Activated CD8-positive, alpha-beta memory T cell treated with anti-CD3 and anti-CD28 coated beads for 36 hours (primary cell): ENCODE measurements around the gene NCAM2. TPM values are rescaled to one million over a fixed set of nuclear protein-coding genes. Genes with fewer than 3 reads are reported as not detected.

ENCODE experiments used
- CTCF ChIA-PET: fragments of 350-600 bp; sonication (Branson Sonifier 250); formaldehyde crosslinking; loops from one replicate; lab custom pipeline; 2021; ENCODE audit warnings: antibody characterized with exemption; lab: Charles Lee
- POLR2A ChIA-PET: fragments of 350-600 bp; sonication (Branson Sonifier 250); formaldehyde crosslinking; loops from one replicate; lab custom pipeline; 2021; ENCODE audit warnings: antibody characterized with exemption; lab: Charles Lee
- total RNA-seq, 2 experiments: library from RNA; stranded (reverse); gene quantifications; one replicate each; pipeline ENCODE4 v1.2.3, GENCODE V29; 2021

NCAM2 gene
- total RNA-seq, 2 experiments from 2014 or later, result not detected

DNA sequence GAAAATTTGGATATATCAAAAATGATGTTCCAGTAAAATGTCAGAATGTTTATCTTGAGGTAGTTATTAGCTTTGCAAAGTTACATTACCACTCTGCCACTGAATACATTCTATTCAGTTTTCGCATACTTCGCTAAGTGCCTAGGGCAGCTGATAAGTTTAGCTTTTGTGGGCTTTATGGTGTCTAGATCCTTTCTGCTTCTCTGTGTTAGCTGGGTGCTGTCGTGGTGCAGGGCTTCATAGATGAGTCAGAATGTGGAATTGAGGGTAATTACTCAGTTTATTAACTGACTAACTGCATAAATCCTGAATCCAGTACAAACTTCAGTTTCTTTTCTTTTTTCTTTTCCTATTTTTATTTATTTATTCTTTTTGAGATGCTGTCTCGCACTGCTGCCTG lies 21.5 kb downstream of the NCAM2 start:
- CTCF ChIA-PET, result interaction anchor here (1.1 kb wide), 1 partner anchor 103 kb away, joined by 3 read pairs; no protein-coding TSS in a partner anchor
- POLR2A ChIA-PET, result no interaction called here

DNA sequence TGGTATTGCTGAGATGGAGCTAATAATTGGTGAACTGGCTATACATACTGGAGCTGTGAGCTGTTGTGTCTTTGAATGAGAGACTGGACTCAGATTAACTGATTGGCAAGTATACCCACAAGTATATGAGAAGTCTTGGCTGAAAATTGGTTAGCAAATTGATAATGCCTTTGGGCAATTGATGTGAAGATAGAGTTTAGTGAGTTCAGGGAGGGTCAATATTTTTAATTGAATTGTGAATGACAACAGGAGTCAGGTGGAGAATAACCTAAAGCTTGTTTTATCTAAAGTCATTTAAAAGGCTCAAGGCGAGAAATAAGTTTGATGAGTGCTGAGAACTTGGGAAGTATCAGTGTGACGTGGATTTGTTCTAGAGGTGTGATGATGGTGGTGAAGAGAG lies 27.5 kb downstream of the NCAM2 start:
- ChIA-PET CTCF (no interaction called here), POLR2A (no interaction called here)

DNA sequence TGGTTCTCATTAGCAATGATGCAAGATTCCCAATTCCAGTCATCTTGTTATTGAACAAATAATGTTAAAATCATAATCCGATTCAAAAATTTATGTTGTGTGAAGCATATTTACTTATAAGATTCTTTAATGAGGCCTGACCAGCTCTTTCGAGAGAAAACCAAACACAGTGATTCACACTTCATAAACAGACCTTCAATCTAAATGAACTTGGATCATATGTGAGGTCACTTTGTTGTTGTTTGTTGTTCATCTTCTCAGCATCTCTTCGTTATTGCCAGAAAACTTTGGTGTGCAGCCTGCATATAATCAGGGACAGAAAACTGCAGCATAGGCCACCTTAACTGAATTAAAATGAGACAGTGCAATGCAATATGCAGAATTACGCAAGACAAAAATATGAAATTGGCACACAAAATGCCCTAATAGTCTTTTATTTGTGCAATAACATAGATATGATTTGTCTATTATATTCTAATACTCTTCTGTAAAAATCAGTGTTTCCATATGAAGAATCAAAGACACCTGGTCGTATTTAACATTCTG lies 30.1 kb downstream of the NCAM2 start:
- ChIA-PET POLR2A (no interaction called here), CTCF (no interaction called here)

DNA sequence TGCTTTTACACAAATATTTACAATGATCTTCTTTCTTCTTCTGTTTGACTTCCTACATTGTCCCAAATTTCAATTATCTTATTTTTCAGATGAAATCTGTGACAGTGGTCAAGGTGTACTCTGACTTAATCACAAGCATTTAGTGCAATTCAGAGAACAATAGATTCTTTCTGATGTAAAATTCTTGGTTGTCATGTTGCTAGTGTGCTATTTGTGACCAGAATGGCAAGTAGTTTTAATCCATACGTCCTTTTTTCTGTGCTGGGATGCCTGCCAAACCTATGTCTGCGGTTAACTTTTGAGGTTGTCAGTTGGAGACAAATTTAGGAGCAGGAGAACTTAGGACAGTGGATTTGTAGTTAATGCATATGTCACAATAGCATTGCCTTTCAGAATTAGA lies 31.0 kb downstream of the NCAM2 start:
- POLR2A ChIA-PET, result no interaction called here
- CTCF ChIA-PET, result no interaction called here

DNA sequence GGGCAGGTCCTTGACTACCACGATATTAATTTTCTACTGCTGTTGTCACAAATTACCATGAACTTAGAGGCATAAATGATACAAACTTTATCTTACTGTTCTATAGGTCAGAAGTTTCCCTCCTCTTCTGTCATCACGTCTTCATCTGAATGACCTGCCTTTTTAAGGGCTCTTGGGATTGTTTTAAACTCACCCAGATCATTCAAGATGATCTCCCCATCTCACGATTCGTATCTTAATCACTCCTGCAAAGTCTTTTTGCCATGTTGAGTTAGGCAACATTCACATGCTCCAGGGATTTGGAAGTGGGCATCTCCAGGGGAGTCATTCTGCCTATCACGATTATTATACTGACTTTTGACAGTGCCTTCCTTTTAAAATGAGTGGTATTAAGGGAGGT lies 32.1 kb downstream of the NCAM2 start:
- CTCF ChIA-PET, result no interaction called here

DNA sequence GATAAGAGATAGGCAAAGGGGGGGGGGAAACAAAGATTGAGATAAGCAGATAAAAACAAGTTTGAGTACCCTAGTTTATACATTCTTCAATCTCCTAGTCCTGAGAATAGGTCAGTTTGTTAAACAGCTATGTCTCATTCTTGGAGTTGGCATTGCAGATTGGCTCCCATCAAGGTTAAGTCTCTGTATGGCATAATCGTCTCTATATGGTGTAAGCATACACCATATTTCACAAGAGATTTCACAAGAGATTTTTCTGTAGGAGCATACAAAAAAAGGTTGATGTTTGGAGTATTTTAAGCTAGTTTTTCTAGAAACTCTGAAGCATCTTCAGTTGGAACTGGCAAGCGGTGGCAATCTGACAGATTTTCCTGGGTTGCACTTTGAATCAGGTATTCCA lies 35.8 kb downstream of the NCAM2 start:
- ChIA-PET CTCF (interaction anchor here (0.6 kb wide), 1 partner anchor 8 kb away, joined by 3 read pairs; no protein-coding TSS in a partner anchor), POLR2A (no interaction called here)

More for the DNA sequence above, 32.1 kb downstream of the NCAM2 start:
- POLR2A ChIA-PET, result no interaction called here

DNA sequence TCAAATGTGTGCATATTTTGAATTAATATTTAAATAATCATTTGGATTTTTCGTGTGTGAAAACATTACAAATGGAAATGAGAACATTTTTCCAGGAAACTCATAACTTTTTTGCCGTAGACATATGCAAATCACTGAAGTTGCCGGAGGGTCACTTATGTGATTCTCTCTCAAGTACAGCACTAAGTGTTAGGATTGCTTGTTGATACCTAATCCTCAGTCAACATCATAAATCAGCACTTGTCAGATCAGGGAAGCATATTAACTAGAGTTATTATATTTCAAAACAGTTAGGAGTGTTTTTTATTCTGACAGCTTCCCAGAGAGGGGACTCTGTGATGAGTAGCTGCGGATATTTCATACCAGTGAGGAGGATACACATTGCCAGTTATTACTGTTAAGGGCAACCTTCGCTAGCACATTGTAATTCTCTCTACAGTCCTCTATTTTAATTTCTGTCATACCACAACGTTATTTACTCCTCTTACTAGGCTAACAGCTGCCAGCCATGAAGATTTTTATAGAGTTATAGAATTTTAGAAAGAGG lies 41.5 kb downstream of the NCAM2 start:
- CTCF ChIA-PET, result no interaction called here
- POLR2A ChIA-PET, result no interaction called here

DNA sequence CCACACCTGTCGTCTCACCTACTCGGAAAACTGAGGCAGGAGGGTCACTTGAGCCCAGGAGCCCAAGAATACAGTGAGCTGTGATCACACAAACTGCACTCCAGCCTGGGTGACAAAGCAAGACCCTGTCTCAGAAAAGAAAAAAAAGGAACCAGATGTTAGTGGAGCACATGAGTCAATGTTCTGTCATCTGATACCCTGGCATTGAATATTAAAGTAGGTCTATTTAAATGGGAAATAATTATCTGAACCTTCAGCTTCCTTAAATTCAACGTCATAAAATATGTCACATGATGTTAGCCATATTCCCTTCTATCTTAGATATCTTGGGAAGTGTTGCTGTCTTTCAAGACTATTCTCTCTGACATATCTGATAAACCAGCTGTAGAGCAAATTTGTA lies 47.3 kb downstream of the NCAM2 start:
- ChIA-PET CTCF (no interaction called here), POLR2A (no interaction called here)

DNA sequence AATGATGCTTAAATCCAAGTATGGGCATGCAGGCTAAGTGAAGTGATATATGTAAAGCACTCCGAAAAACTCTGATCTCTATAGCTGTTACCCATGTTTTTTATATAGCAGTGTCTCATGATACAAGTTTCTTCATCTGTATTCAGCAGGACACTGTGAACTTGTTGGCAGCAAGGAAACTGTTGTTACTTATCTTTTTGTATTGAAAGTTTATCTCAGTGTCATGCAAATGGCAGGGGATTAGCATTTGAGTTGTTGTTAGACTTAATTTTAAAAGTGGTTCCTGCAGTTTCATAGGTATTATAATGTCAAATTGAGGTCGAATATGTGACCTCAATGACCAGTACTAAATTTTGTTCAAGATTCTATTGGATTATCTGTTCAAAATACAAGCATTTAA lies 47.9 kb downstream of the NCAM2 start:
- CTCF ChIA-PET, result no interaction called here
- POLR2A ChIA-PET, result no interaction called here

DNA sequence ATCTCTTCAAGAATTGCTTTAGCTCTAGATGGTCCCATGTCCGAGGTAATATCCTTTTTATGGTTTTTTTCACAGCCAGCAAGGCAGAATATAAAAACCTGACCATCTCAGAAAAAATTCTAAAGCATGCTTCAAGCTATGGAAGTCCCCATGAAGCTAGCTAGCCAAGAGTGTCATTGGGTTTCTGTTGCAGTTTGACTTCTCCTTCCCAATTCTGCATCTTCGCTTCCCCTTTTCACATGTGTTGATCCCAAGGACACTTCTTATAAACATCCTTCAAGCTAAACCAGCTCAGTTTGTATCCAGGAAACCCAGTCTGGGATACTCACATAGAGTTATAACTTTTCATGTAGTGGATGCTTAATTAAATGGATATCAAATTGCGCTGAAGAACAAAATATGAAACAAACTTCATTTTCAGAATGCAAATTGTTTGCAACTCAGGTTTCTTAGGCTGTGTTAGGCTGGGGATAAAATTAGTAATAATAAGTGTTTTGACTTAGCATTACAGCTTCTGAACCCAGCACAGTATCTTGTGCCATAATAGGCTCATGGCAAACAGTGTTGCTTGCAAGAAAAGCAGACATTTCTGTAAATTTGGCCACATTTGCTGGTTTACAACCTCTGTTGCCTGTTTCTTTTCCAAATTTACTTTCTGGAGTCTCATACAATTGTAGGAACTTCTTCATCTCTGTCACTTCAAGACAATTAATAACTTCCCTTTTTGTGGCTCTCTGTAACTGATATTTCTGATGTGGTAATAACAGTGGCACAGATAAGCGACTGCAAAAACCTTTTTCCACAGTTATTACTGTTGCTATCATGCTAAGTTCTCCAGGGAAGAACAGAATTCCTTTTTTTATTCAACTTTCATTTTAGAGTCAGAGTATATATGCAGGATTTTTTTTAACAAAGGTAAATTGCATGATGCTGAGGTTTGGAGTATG lies 53.2 kb downstream of the NCAM2 start:
- POLR2A ChIA-PET, result no interaction called here

DNA sequence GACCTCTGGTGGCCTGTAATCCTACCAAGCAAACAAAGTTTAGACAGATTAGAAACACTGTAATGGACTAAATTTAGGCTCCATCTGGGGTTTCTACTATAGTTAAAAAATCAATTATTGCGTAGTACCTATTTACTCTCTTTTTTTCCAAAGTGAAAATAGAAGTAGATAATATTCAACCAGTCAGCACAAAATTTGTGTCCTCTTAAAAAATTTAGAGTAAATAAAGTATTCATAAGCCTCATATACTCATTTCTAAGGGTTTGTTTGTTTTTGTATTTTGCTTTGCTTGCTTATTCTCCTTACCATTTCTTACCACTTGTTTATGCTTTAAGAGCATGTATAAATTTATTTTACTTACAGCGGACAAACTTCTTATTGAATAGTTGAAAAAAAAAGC lies 54.5 kb downstream of the NCAM2 start:
- ChIA-PET CTCF (no interaction called here), POLR2A (no interaction called here)

More for the DNA sequence above, 53.2 kb downstream of the NCAM2 start:
- CTCF ChIA-PET, result no interaction called here

DNA sequence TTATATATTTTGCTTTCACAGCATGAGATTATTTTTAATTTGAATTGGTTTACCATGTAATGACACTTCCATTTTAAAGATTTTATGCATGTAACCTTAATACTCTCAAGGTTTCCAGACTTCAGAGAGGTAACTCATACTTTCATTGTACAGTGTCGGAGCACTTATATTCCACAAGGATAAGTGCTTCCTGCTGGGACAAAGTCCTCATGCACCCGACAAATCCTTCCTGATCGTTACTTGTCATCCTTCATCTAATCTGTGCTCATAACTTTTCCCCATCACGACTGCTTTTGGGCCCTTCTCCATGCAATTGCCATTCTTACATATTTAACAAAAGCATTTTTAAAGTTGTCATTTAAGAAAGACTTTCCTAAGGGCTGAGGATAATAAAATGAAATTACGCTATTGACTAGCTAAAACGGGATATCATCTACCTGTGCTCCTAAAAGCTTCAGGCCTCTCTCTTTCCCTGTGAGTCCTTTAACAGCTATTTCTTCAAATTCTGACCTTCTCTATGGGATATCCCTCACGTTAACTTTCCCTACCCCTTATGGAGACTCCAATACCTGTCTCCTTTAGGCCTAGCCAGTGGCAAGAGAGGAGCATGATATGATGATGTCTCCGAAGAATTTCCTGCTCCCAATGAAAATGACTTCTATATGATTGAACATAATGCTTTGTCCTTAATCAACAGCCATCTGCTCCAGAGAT lies 59.3 kb downstream of the NCAM2 start:
- ChIA-PET POLR2A (no interaction called here), CTCF (no interaction called here)

DNA sequence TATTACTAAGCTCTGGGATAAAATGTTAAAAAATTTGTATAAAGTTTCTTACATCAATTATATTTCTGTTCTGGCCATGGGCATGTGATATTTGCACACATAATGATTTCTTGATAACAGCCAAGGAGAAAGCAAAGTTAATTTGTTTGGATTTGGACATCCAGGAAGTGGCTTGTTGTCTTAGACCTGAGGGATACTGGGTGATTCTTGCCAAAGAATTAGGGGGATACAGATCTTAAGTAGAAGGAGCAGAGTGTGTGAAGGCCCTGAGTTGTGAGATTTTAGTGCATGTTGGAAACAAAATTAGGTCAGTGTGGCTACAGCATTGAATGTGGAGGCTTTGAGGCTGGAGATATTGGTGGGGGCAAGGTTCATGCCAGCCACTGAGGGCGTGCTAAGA lies 65.6 kb downstream of the NCAM2 start:
- ChIA-PET POLR2A (no interaction called here), CTCF (no interaction called here)

DNA sequence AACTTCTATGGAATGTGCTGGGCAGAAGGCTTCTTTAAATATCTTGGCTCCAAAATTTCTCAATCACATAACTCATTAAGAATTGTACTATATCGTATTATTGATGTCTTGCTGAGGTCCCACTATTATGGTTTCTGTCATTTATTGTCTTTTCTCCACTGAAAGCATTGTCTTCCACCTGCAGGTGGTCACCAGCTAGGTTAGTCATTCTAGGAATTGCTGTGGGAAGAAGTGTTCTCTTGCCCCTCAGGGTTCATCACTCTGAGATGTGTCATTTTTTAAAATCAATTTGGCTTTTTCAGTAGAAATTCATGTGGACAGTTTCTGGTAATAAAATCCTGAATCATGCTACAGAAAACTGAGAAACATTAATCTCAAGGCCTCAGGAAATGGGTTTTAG lies 66.1 kb downstream of the NCAM2 start:
- CTCF ChIA-PET, result no interaction called here
- POLR2A ChIA-PET, result no interaction called here

DNA sequence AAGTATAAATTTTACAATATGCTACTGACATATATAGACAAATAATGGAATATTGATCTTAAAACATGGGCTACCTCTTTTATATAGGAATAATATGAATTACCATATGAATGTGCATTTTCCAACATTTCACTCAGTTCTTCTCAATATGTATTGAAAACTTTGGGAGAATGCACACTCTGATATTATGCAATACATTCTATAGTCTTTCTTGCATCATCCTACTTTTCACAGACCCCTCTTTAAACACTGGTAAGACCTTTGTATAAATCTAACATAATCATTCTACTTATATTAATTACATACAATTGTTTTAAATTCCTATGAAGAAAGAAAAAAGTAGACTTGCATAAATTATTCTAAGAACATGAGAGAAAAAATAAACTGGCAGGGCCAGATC lies 69.2 kb downstream of the NCAM2 start:
- POLR2A ChIA-PET, result no interaction called here
- CTCF ChIA-PET, result no interaction called here

DNA sequence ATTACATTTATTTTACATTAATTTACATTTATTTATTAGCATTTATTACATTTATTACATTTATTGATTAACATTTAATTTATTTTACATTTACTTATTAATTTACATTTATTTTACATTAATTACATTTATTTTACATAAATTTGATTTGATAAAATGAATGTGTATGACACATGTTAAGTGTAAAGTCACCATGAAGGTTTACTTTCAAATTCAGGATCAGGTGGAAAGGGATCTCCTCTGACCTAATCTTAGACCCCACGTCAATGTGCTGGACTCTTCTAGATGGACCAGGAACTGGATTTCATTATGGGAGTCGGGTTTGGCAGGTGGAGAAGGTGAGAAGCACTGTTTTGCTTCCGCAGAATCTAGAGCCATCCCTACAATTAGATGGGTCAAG lies 76.1 kb downstream of the NCAM2 start:
- ChIA-PET POLR2A (no interaction called here), CTCF (no interaction called here)

DNA sequence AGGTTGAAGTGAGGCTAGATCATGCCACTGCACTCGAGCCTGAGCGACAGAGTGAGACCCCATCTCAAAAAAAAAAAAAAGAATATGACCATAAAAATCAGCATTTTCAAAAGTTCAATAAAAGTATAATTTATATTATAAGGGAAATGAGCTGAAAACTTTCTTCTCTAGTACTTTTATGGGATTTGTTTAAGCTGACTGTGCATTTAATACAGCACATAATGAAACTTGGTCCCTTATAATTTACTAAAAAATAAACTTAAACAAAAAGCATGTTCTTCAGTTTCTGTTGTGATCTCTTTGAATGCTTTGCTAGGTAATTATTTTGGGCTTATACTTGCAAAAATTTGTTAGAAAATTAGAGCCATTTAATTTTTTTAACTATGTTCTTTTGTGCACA lies 77.8 kb downstream of the NCAM2 start:
- CTCF ChIA-PET, result no interaction called here
- POLR2A ChIA-PET, result no interaction called here

DNA sequence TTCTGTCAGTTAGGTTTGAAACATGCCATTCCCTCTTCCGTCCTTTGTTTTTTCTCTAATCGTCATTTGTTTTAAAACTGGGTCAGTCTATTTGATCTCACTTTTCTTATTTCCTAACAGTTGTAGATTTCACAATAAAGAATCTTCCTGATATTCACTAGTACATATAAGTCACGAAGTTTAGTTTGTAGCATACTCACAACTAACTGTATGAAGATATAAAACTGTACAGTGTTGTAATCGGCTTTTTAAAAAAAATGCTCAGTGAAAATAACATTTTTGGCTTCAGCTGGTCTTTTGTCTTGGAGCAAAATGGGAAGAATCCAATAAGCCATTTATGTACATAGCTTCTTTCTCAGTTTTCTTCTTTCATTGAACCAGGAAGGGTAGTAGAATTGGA lies 78.3 kb downstream of the NCAM2 start:
- CTCF ChIA-PET, result no interaction called here

DNA sequence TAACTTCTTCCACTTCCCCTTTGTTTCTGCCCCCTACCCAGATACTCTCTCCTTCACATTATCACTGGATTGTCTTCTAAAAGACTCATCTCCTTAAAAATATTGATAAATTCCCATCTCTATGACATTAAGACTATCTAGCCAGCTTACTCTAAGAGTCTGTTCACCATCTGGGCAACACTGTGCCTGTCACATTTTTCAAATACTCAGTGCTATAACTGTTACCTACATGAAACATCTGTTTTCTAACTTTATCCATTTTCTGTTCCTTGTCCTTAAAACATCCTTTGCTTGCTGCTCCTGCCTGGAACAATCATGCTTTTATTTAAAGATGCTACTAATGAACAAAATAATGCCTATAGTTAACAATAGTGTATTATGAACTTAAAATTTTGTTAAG lies 81.4 kb downstream of the NCAM2 start:
- ChIA-PET CTCF (no interaction called here), POLR2A (no interaction called here)

More for the DNA sequence above, 78.3 kb downstream of the NCAM2 start:
- POLR2A ChIA-PET, result no interaction called here

DNA sequence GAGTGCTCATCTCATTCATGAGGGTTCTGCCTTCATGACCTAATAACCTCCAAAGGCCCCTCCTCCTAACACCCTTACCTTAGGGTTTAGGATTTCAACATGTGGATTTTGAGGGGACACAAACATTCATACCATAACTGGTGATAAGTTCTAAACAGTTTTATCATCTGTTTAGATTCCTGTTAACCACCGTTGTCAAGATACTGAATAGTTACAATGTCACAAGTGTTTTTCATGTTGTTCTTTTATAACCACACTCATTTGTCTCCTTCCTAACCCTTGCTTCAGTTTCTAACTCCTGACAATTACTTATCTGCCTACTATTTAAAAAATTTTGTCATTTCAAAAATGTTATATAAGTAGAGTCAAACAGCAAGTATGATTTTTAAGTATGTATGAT lies 86.0 kb downstream of the NCAM2 start:
- CTCF ChIA-PET, result no interaction called here
- POLR2A ChIA-PET, result no interaction called here
